ENCODE results near the gene MPZL3.

The MPZL3 gene

GRCh38 chr11:118251858-118252652 lies at the start of gene MPZL3:
Gene MPZL3, minus strand, starts transcription at chr11:118252365. Its CDS starts 71 bp downstream, at chr11:118252294.
- peak; percentile 96 for DNase-seq (ENCODE audit: low spot score)

GRCh38 chr11:118301600-118302195 lies 49.5 kb upstream of the MPZL3 start:
- DNase-seq (ENCODE audit: low spot score): no peak

- peak; percentile 46 for DNase-seq (ENCODE audit: low spot score)
Measured at GRCh38 chr11:118295815-118296454, 43.8 kb upstream of the MPZL3 start.

GRCh38 chr11:118295199-118295598 lies 43.0 kb upstream of the MPZL3 start:
- no peak for DNase-seq (ENCODE audit: low spot score)

GRCh38 chr11:118294053-118294452 lies 41.9 kb upstream of the MPZL3 start:
- no peak for DNase-seq (ENCODE audit: low spot score)

GRCh38 chr11:118291477-118292135 lies 39.4 kb upstream of the MPZL3 start:
- no peak for DNase-seq (ENCODE audit: low spot score)

- DNase-seq (ENCODE audit: low spot score): peak; percentile 81
Measured at GRCh38 chr11:118290923-118291322, 38.8 kb upstream of the MPZL3 start.

GRCh38 chr11:118289401-118289800 lies 37.2 kb upstream of the MPZL3 start:
- DNase-seq (ENCODE audit: low spot score): no peak

GRCh38 chr11:118287006-118287405 lies 34.8 kb upstream of the MPZL3 start:
- peak; percentile 74 for DNase-seq (ENCODE audit: low spot score)

- DNase-seq (ENCODE audit: low spot score): no peak
Measured at GRCh38 chr11:118286545-118286944, 34.4 kb upstream of the MPZL3 start.

GRCh38 chr11:118283756-118284350 lies 31.7 kb upstream of the MPZL3 start:
- no peak for DNase-seq (ENCODE audit: low spot score)

GRCh38 chr11:118283037-118283636 lies 31.0 kb upstream of the MPZL3 start:
- peak; percentile 39 for DNase-seq (ENCODE audit: low spot score)

- no peak for DNase-seq (ENCODE audit: low spot score)
Measured at GRCh38 chr11:118282606-118283005, 30.4 kb upstream of the MPZL3 start.

- no peak for DNase-seq (ENCODE audit: low spot score)
Measured at GRCh38 chr11:118281284-118281683, 29.1 kb upstream of the MPZL3 start.

- peak; percentile 48 for DNase-seq (ENCODE audit: low spot score)
Measured at GRCh38 chr11:118277312-118277711, 25.1 kb upstream of the MPZL3 start.

GRCh38 chr11:118276422-118276821 lies 24.3 kb upstream of the MPZL3 start:
- no peak for DNase-seq (ENCODE audit: low spot score)

- no peak for DNase-seq (ENCODE audit: low spot score)
Measured at GRCh38 chr11:118275176-118275575, 23.0 kb upstream of the MPZL3 start.

- no peak for DNase-seq (ENCODE audit: low spot score)
Measured at GRCh38 chr11:118274186-118274585, 22.0 kb upstream of the MPZL3 start.

- no peak for DNase-seq (ENCODE audit: low spot score)
Measured at GRCh38 chr11:118272001-118272400, 19.8 kb upstream of the MPZL3 start.

- DNase-seq (ENCODE audit: low spot score): no peak
Measured at GRCh38 chr11:118267486-118267885, 15.3 kb upstream of the MPZL3 start.

- peak; percentile 41 for DNase-seq (ENCODE audit: low spot score)
Measured at GRCh38 chr11:118265954-118266353, 13.8 kb upstream of the MPZL3 start.

Measured in LoVo (cell line).